Pancreas (tissue), 10 donors: ENCODE measurements around the gene LARP7. TPM values are rescaled to one million over a fixed set of nuclear protein-coding genes. Genes with fewer than 3 reads are reported as not detected.
"Not testable (repeated sequence)": the region's sequence is repeated elsewhere in the genome, so short reads cannot be mapped to it uniquely, and the experiment has no call there.

Source experiments
- ATAC-seq, 4 donors: fragments of 200-7000 bp; cut with Tn5 transposase; one replicate each; pipeline versions ENCODE4 v1.8.0 to v1.9.1; 2020; ENCODE audit warnings: mild to moderate bottlenecking in 4 of 4, moderate library complexity in 4 of 4
- DNase-seq, 6 donors: peaks; one replicate each; pipeline ENCODE4 v3.0.0-alpha.2; 2020
- FAIRE-seq: peaks from 2 replicates; lab custom pipeline; 2012; peaks lifted over from hg19 to GRCh38; lab: Jason Lieb, UNC
- H3K27ac ChIP-seq, 4 donors: fragments of 200-600 bp; sonication (generic); 1 replicate in 3 of 4; 2 replicates in 1 of 4; pipeline versions ENCODE4 v1.5.0 to v1.8.0; 2020
- H3K27me3 ChIP-seq, 4 donors: fragments of 200-600 bp; one replicate each; pipeline ENCODE4 v1.8.0; 2021
- H3K36me3 ChIP-seq, 3 donors: fragments of 200-600 bp; sonication (generic) in 1 of 3; one replicate each; pipeline versions ENCODE4 v1.5.0 to v1.8.0; 2020 to 2021
- H3K4me1 ChIP-seq, 3 donors: fragments of 200-600 bp; one replicate each; pipeline ENCODE4 v1.8.0; 2021
- H3K4me3 ChIP-seq, 4 donors: fragments of 200-600 bp; sonication (generic) in 2 of 4; one replicate each; pipeline versions ENCODE4 v1.5.0 to v1.8.0; 2020 to 2021
- H3K9me3 ChIP-seq, 4 donors: fragments of 200-600 bp; one replicate each; pipeline ENCODE4 v1.8.0; 2021
- WGBS, 2 donors: extraction: QIAGEN DNeasy Blood & Tissue Kit; methylation state at CpG; one replicate each; pipeline ENCODE4 v1.1.7; 2013; 5-methylcytosine and 5-hydroxymethylcytosine counted together
- intact Hi-C, 3 donors: fragments of 100-400 bp; cut with DNase I; formaldehyde crosslinking; loops; one replicate each; pipeline versions ENCODE4 v1.11.1 to v1.14.2; 2022
- polyA plus RNA-seq, 2 donors: library from polyadenylated mRNA; stranded (reverse); fragments of 200-250 nt; gene quantifications; one replicate each; pipeline ENCODE4 v1.2.3, GENCODE V29; 2013
- total RNA-seq, 6 donors: library from RNA; stranded (reverse); fragmentation: NEBNext Ultra II Directional in 4 of 6; extraction: Animal tissue kit (Norgen Biotek cat#: 25700) in 4 of 6; gene quantifications; one replicate each; pipeline versions ENCODE4 v1.2.1 to v1.2.4, GENCODE V29; 2021 to 2023
- TF ChIP-seq, protein P1 (sequence below), 4 donors: fragments of 200-600 bp; sonication (generic) in 3 of 4; IDR thresholded peaks; one replicate each; pipeline versions ENCODE4 v1.5.0 to v1.8.0; 2021; ENCODE audit warnings: antibody characterized with exemption in 4 of 4
- donor health status: healthy with polysubstance abuse.
- donor health status: DM: no; HTN: no; CAD: no; lungs with moderate emphysema.
- donor health status: DM: no; HTN: no; CAD: no.
- donor health status: control.
- donor health status: control.
- donor health status: Bipolar disorder and iron deficiency.
- donor health status: DM: yes; HTN: yes; CAD: no.
- donor health status: DM: no; HTN: no; CAD: no.
- donor health status: DM: no; HTN: no; CAD: no.
- donor health status: DM: yes; HTN: yes; CAD: no.

LARP7 gene
- total and polyA plus RNA-seq, 8 donors, result 8.3 to 33.0 (median 14.8) TPM

DNA sequence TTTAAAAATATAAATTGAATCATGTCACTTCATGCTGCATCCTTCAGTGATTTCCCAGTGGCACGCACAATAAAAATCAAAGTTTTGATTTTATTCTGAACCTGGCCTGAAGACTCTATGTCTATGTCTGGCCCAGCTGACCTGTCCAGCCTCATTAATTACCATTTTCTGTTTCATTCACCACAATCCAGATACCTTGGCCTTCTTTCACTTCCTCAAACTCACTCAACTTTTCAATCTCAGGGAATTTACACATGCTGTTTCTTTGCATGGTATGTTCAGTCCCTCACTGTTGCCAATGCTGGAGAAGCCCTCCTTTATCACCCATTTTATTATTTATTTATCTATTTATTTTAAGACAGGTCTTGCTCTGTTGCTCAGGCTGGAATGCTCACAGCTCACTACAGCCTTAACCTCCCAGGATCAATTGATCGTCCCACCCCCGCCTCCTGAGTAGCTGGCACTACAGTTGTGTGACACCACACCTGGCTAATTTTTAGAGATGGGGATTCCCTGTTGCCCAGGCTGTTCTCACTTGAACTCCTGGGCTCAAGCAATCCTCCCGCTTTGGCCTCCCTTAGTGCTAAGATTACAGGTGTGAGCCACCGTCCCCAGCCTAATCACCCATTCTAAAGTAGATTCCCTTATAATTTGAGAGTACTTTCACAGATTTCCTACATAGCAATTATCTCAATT lies 43.4 kb upstream of the LARP7 start:
- H3K4me3 ChIP-seq, result no peak overlapping the region
- FAIRE-seq (no peak), ATAC-seq (no peak), DNase-seq (no peak)
- no peaks in the 10 kb centered on the region for H3K4me1 ChIP-seq
- no peak overlapping the region for H3K27ac ChIP-seq
- no peaks in the 10 kb centered on the region for H3K9me3 ChIP-seq
- WGBS, 2 donors, result 90 to 98% methylated on average over 5 of the region's 5 CpGs
- H3K27me3 ChIP-seq, result no peaks in the 10 kb centered on the region
- H3K36me3 ChIP-seq, result no peaks in the 10 kb centered on the region
- intact Hi-C loops, result no loop called here
- TF ChIP-seq, protein P1, sequence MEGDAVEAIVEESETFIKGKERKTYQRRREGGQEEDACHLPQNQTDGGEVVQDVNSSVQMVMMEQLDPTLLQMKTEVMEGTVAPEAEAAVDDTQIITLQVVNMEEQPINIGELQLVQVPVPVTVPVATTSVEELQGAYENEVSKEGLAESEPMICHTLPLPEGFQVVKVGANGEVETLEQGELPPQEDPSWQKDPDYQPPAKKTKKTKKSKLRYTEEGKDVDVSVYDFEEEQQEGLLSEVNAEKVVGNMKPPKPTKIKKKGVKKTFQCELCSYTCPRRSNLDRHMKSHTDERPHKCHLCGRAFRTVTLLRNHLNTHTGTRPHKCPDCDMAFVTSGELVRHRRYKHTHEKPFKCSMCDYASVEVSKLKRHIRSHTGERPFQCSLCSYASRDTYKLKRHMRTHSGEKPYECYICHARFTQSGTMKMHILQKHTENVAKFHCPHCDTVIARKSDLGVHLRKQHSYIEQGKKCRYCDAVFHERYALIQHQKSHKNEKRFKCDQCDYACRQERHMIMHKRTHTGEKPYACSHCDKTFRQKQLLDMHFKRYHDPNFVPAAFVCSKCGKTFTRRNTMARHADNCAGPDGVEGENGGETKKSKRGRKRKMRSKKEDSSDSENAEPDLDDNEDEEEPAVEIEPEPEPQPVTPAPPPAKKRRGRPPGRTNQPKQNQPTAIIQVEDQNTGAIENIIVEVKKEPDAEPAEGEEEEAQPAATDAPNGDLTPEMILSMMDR (IDR thresholded peaks at IDR 0.05), result no peak

DNA sequence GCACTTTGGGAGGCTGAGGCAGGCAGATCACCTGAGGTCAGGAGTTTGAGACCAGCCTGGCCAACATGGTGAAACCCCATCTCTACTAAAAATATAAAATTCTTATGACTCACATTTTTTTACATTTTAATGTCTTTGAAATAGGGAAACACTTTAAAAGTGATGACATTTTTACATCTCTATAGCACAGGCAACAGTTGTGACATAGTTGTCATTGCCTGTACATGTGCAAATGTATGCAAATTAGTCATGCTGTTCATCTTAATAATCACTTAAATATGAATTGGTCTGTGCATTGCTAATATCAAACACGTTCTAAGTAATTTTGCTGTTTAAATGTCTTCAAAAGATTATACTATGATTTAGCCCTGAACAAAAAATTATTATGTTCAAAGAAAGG lies 42.0 kb upstream of the LARP7 start:
- H3K4me3 ChIP-seq, result no peak overlapping the region
- H3K4me1 ChIP-seq, result no peaks in the 10 kb centered on the region
- H3K27ac ChIP-seq, result no peak overlapping the region
- no peaks in the 10 kb centered on the region for H3K9me3 ChIP-seq
- DNase-seq (no peak), ATAC-seq (no peak), FAIRE-seq (no peak)
- TF ChIP-seq, protein P1 (IDR thresholded peaks at IDR 0.05), result no peak
- 83 to 88% methylated on average over 1 of the region's 1 CpG for WGBS, 2 donors
- intact Hi-C loops, result no loop called here
- no peaks in the 10 kb centered on the region for H3K36me3 ChIP-seq
- H3K27me3 ChIP-seq, result no peaks in the 10 kb centered on the region

DNA sequence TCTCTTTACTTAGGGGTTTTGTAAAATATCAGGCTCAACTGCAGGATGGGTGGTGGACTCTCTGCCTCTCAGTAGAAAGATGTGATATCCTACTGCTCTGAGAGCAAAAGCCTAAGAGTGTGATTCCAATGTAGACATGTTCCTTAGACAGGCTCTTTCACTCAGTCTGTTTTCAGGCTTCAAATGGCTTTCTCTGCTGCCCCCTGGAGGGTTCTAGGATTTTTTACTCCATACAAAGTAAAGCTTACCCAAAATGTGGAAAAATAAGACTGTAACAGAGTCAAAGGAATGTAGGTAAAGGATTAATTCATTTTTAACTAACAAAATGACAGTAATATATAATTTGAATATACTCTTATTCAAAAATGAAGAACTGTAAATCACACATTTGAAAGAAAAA lies 32.4 kb upstream of the LARP7 start:
- no peak overlapping the region for H3K4me3 ChIP-seq
- no peaks in the 10 kb centered on the region for H3K4me1 ChIP-seq
- ATAC-seq (peak in 3 of 4 donors; percentile 83 to 85 (median 85)), FAIRE-seq (peak; percentile 64), DNase-seq (peak in 2 of 6 donors; percentile 10 to 37)
- intact Hi-C loops, result no loop called here
- no peak overlapping the region for H3K27ac ChIP-seq
- H3K27me3 ChIP-seq, result no peaks in the 10 kb centered on the region
- no peaks in the 10 kb centered on the region for H3K9me3 ChIP-seq
- H3K36me3 ChIP-seq, result no peaks in the 10 kb centered on the region
- TF ChIP-seq, protein P1 (IDR thresholded peaks at IDR 0.05), result peak in 3 of 4 donors; percentile 35 to 43 (median 36)

DNA sequence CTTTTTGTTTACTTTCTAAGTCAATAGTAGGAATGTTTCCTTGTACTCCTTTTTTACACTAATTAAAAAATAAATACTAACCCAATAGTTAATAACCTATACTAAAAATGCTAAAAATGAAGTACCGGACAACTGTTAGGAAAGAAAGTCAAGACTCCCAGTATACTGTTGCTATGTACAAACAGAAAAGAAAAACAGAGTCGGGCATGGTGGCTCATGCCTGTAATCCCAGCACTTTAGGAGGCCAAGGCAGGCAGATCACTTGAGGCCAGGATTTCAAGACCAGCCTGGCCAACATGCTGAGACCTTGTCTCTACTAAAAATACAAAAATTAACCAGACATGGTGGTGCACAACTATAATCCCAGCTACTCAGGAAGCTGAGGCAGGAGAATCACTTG lies 24.1 kb upstream of the LARP7 start:
- H3K9me3 ChIP-seq, ATAC-seq, H3K27ac ChIP-seq, H3K27me3 ChIP-seq, FAIRE-seq, H3K4me1 ChIP-seq, H3K4me3 ChIP-seq, H3K36me3 ChIP-seq, intact Hi-C loops, DNase-seq: not testable (repeated sequence)
- WGBS, 2 donors, result 72 to 76% methylated on average over 2 of the region's 2 CpGs

DNA sequence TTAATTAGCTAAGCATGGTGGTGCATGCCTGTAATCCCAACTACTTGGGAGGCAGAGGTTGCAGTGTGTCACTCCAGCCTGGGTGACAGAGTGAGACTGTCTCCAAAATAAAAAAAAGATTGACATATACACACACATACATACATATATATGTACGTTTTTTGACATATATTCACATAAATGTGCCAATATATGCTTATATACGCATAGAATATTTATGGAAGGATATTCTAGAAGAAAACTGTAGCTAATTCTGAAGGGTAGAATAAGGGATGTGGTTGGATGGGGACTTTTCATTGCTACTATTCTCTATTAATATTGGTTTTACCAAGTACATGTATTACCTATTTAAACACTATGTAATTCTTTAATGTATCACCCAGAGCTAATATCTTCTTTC lies 20.0 kb upstream of the LARP7 start:
- H3K4me3 ChIP-seq, result no peak overlapping the region
- WGBS, 2 donors, result 86 to 91% methylated on average over 2 of the region's 2 CpGs
- H3K9me3 ChIP-seq, result no peaks in the 10 kb centered on the region
- no peaks in the 10 kb centered on the region for H3K36me3 ChIP-seq
- TF ChIP-seq, protein P1 (IDR thresholded peaks at IDR 0.05), result no peak
- no peak overlapping the region for H3K27ac ChIP-seq
- intact Hi-C loops, result no loop called here
- no peak for DNase-seq
- ATAC-seq, result no peak
- no peaks in the 10 kb centered on the region for H3K27me3 ChIP-seq
- FAIRE-seq, result no peak
- H3K4me1 ChIP-seq, result no peaks in the 10 kb centered on the region
